ENCODE data around the gene HOXA9. TPM values are rescaled to one million over a fixed set of nuclear protein-coding genes. Genes with fewer than 3 reads are reported as not detected.

HOXA9 gene
- total and polyA plus RNA-seq, 10 of the 15 experiments (the other 5 are each of a cell fraction or from before 2014, with no cell fraction given) = not detected

- CTCF ChIA-PET = interaction anchor here (2.1 kb wide), 1 partner anchor 10 kb away, joined by 7 read pairs; no protein-coding TSS in a partner anchor
- H3K27me3 ChIP-seq (replicated peaks in 1 of 2; ENCODE audit: control insufficient read depth in 2 of 2, insufficient read depth in 2 of 2, low read length in 1 of 2) = peaks cover 45 to 52% of the 10 kb centered on the region in 2 experiments
- H4K20me1 ChIP-seq (ENCODE audit: control insufficient read depth, insufficient read depth) = no peaks in the 10 kb centered on the region
- H3K36me3 ChIP-seq (ENCODE audit: control insufficient read depth in 2 of 2, insufficient read depth in 2 of 2, low read length in 1 of 2) = no peaks in the 10 kb centered on the region
- WGBS (ENCODE audit: insufficient coverage, insufficient replicate concordance, low lambda C conversion rate, missing lambda C conversion rate) = 12% methylated on average over 24 of the region's 24 CpGs
- intact Hi-C loops (cut with micrococcal nuclease; ENCODE audit: unreplicated experiment) = no loop called here
- no peak overlapping the region for H2AFZ ChIP-seq (ENCODE audit: control insufficient read depth, low read depth, low read length)
- ATAC-seq (no peak), DNase-seq (ENCODE audit: low read depth, low spot score) (no peak), FAIRE-seq (no peak)
- POLR2A ChIA-PET = no interaction called here
- no peak overlapping the region for H3K4me3 ChIP-seq
- no TSS peak for BruUV-seq (replicated peaks)
- no peaks in the 10 kb centered on the region for H3K4me1 ChIP-seq (ENCODE audit: control insufficient read depth, insufficient read depth, low read length)
- SMC1A ChIA-PET (ENCODE audit: uncharacterized antibody, unreplicated experiment) = interaction anchor here (1.2 kb wide), 1 partner anchor 10 kb away, joined by 5 read pairs; no protein-coding TSS in a partner anchor
- H3K4me2 ChIP-seq (ENCODE audit: control insufficient read depth, insufficient read depth) = no peak overlapping the region
- H3K9me3 ChIP-seq (replicated peaks; ENCODE audit: control insufficient read depth, insufficient read depth, low read length) = no peaks in the 10 kb centered on the region; the same call in 2 of the 3 replicates
- no peak for TF ChIP-seq SIX5 (IDR thresholded peaks at IDR 0.05; ENCODE audit: low read depth, low read length, severe bottlenecking)
- TF ChIP-seq NFYB (IDR thresholded peaks at IDR 0.05; ENCODE audit: insufficient read depth, low read depth, low read length) = no peak
- no peak for TF ChIP-seq RBBP5 (conservative IDR thresholded peaks at IDR 0.05)
- no peak for TF ChIP-seq SUPT20H (IDR thresholded peaks at IDR 0.05; ENCODE audit: borderline replicate concordance, control insufficient read depth, low read depth, low read length)
- TF ChIP-seq SRF (IDR thresholded peaks at IDR 0.05; ENCODE audit: low read depth in 2 of 2, low read length in 2 of 2) = no peak
- no peak for TF ChIP-seq LARP7 (IDR thresholded peaks at IDR 0.05)
- no peak for TF ChIP-seq ZNF24 (IDR thresholded peaks at IDR 0.05)
- TF ChIP-seq MEF2A (IDR thresholded peaks at IDR 0.05; ENCODE audit: insufficient read depth, low read depth, low read length) = no peak
- no peak for TF ChIP-seq TBL1XR1 (IDR thresholded peaks at IDR 0.05; ENCODE audit: low read depth, low read length)
- TF ChIP-seq MTA3 (IDR thresholded peaks at IDR 0.05; ENCODE audit: borderline replicate concordance, low read length) = no peak
- no peak for TF ChIP-seq NR2F1 (conservative IDR thresholded peaks at IDR 0.05)
- no peak for TF ChIP-seq ATF2 (IDR thresholded peaks at IDR 0.05; ENCODE audit: low read length)
- no peak for TF ChIP-seq RAD21 (IDR thresholded peaks at IDR 0.05; ENCODE audit: insufficient read depth, low read depth, low read length)
- TF ChIP-seq WRNIP1 (IDR thresholded peaks at IDR 0.05; ENCODE audit: borderline replicate concordance, low read depth, low read length) = no peak
- no peak for TF ChIP-seq CEBPB (IDR thresholded peaks at IDR 0.05; ENCODE audit: borderline replicate concordance in 1 of 2, low read depth in 2 of 2, low read length in 2 of 2)
- no peak for TF ChIP-seq CHD4 (IDR thresholded peaks at IDR 0.05)
- no peak for TF ChIP-seq POU2F2 (IDR thresholded peaks at IDR 0.05; ENCODE audit: borderline replicate concordance, low read depth, low read length)
- H3K79me2 ChIP-seq (ENCODE audit: control insufficient read depth, insufficient read depth, low read length) = no peaks in the 10 kb centered on the region
- H3K9ac ChIP-seq (ENCODE audit: control insufficient read depth, insufficient read depth, low read length) = no peak overlapping the region
- in situ Hi-C loops (cut with MboI) = no loop called here
- no peak overlapping the region for H3K27ac ChIP-seq (ENCODE audit: control insufficient read depth, insufficient read depth)
- RAD21 ChIA-PET (ENCODE audit: unreplicated experiment) = no interaction called here
Observed at GRCh38 chr7:27185854-27186667, 20.7 kb upstream of the HOXA9 start.

All from GM12878 (cell line).